ENCODE measurements around the gene ARL5A. TPM values are rescaled to one million over a fixed set of nuclear protein-coding genes. Genes with fewer than 3 reads are reported as not detected.
"Not testable (repeated sequence)": the region's sequence is repeated elsewhere in the genome, so short reads cannot be mapped to it uniquely, and the experiment has no call there.

The ARL5A gene
- total and polyA plus RNA-seq, 8 donors: 4.6 to 27.5 (median 16.5) TPM

DNA sequence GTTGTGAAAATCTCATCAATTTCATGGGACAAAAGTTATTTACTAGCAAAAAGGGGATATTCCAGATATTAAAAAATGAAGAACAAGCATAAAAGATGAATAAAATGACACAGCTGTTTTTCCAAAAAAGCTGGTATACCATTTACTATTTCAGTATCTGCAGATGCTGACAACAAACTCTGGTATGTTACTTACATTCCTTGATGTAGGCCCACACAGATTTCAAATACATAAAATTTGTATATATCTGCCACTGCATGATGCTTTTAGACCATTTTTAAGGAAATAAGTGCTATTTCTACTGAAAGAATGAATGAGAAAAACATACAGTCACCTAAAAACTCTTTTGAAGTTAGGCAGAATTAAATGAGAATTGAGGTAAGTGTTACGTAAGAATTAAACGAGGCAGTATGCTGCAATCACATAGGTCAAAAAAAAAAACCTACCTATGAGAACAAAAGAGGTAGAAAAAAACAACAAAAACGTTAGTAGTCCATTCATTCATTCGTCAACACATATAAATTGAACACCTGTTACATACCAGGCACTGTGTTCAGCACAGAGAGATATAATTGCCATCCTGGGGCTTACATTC lies 32.5 kb downstream of the ARL5A start:
- Histone ChIP-seq H3K4me1 (no peaks in the 10 kb centered on the region), H3K27ac (no peak overlapping the region), H3K27me3 (no peaks in the 10 kb centered on the region), H3K9me3 (no peaks in the 10 kb centered on the region), H3K36me3 (no peaks in the 10 kb centered on the region), H3K4me3 (no peak overlapping the region)
- TF ChIP-seq, protein P1, sequence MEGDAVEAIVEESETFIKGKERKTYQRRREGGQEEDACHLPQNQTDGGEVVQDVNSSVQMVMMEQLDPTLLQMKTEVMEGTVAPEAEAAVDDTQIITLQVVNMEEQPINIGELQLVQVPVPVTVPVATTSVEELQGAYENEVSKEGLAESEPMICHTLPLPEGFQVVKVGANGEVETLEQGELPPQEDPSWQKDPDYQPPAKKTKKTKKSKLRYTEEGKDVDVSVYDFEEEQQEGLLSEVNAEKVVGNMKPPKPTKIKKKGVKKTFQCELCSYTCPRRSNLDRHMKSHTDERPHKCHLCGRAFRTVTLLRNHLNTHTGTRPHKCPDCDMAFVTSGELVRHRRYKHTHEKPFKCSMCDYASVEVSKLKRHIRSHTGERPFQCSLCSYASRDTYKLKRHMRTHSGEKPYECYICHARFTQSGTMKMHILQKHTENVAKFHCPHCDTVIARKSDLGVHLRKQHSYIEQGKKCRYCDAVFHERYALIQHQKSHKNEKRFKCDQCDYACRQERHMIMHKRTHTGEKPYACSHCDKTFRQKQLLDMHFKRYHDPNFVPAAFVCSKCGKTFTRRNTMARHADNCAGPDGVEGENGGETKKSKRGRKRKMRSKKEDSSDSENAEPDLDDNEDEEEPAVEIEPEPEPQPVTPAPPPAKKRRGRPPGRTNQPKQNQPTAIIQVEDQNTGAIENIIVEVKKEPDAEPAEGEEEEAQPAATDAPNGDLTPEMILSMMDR (IDR thresholded peaks at IDR 0.05): no peak
- intact Hi-C loops (cut with DNase I): no loop called here
- FAIRE-seq: no peak
- no peak for ATAC-seq
- 76 to 77% methylated on average over 4 of the region's 4 CpGs for WGBS, 2 donors
- DNase-seq: no peak

DNA sequence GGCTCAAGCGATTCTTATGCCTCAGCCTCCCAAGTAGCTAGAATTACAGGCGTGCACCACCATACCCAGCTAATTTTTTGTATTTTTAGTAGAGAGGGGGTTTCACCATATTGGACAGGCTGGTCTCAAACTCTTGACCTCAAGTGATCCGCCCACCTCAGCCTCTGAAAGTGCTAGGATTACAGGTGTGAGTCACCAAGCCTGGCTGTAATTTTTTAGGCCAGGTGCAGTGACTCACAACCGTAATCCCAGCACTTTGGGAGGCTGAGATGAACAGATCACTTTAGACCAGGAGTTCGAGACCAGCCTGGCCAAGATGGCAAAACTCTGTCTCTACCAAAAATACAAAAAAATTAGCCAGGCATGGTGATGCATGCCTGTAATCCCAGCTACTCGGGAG lies 33.8 kb downstream of the ARL5A start:
- FAIRE-seq; H3K27ac ChIP-seq; H3K36me3 ChIP-seq; H3K27me3 ChIP-seq; ATAC-seq; H3K9me3 ChIP-seq; DNase-seq; intact Hi-C loops (cut with DNase I); H3K4me3 ChIP-seq; H3K4me1 ChIP-seq: not testable (repeated sequence)
- 97 to 99% methylated on average over 6 of the region's 6 CpGs for WGBS, 2 donors

DNA sequence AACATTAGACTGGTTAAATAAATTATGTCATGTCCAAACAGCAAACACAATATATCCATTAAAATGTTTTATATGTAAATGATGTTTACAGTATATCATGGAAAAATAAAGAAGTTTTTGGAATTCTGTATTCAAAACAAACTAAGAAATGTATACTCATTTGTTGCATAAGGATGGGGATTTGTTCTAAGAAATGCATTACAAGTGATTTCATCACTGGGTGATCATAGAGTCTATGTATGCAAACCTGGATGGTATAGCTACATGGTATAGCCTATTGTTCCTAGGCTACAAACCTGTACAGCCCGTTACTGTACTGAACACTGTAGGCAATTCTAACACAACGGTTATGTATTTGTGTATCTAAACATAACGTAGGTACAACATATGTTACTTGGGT lies 35.1 kb downstream of the ARL5A start:
- TF ChIP-seq, protein P1 (IDR thresholded peaks at IDR 0.05): no peak
- ATAC-seq (no peak), DNase-seq (no peak), FAIRE-seq (no peak)
- no peak overlapping the region for H3K4me3 ChIP-seq
- H3K4me1 ChIP-seq: no peaks in the 10 kb centered on the region
- 91 to 94% methylated on average over 3 of the region's 3 CpGs for WGBS, 2 donors
- no peak overlapping the region for H3K27ac ChIP-seq
- no peaks in the 10 kb centered on the region for H3K36me3 ChIP-seq
- intact Hi-C loops (cut with DNase I): no loop called here
- no peaks in the 10 kb centered on the region for H3K27me3 ChIP-seq
- H3K9me3 ChIP-seq: no peaks in the 10 kb centered on the region

DNA sequence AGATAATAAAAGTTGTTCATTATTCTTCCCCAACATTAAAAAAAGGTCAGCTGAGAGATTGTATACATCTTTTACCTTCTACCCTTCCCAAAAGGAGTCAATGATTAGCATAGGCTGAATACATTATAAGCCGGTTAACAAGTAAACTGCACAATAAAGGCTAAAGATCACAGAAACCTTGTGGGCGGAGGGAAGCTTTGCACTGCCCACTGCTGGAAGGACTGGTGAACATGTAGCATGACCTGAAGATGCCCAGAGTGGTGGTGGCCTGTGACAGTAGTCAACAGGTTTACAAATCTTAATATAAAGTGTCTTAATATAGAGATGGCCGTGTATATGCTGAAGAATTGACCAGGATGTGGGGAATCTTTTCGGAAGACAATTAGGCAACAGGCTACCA lies 35.6 kb downstream of the ARL5A start:
- DNase-seq: no peak
- Histone ChIP-seq H3K27me3 (no peaks in the 10 kb centered on the region), H3K36me3 (no peaks in the 10 kb centered on the region), H3K9me3 (no peaks in the 10 kb centered on the region), H3K4me1 (no peaks in the 10 kb centered on the region), H3K4me3 (no peak overlapping the region), H3K27ac (no peak overlapping the region)
- 96 to 97% methylated on average over 4 of the region's 4 CpGs for WGBS, 2 donors
- intact Hi-C loops (cut with DNase I): no loop called here
- no peak for FAIRE-seq
- TF ChIP-seq, protein P1 (IDR thresholded peaks at IDR 0.05): no peak
- no peak for ATAC-seq

DNA sequence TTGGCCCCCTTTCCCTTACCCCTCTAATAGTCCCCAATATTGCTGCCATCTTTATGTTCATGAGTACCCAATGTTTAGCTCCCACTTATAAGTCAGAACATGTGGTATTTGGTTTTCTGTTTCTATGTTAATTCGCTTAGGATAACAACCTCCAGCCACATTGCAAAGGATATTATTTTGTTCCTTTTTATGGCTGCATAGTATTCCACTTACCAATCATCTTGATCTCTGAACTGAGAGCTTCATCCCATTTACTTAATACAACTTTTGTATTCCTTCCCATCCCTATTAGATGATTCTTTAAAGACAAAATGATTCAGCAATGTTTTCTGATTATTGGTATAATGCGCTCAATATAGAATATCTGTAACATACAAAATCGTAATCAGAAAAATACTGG lies 36.7 kb downstream of the ARL5A start:
- Histone ChIP-seq H3K4me3 (no peak overlapping the region), H3K27ac (no peak overlapping the region), H3K4me1 (no peaks in the 10 kb centered on the region), H3K36me3 (no peaks in the 10 kb centered on the region), H3K9me3 (no peaks in the 10 kb centered on the region), H3K27me3 (no peaks in the 10 kb centered on the region)
- intact Hi-C loops (cut with DNase I): no loop called here
- FAIRE-seq: no peak
- WGBS, 2 donors: 97 to 100% methylated on average over 3 of the region's 3 CpGs
- TF ChIP-seq, protein P1 (IDR thresholded peaks at IDR 0.05): no peak
- ATAC-seq: no peak
- DNase-seq: no peak

All from pancreas (tissue), 10 donors.